Caco-2 (cell line): ENCODE data around the gene CXorf49. TPM values are rescaled to one million over a fixed set of nuclear protein-coding genes. Genes with fewer than 3 reads are reported as not detected.
"Not testable (repeated sequence)": the region's sequence is repeated elsewhere in the genome, so short reads cannot be mapped to it uniquely, and the experiment has no call there.

ENCODE experiments used
- BruUV-seq: library from RNA; stranded (reverse); fragments of 400-500 nt; replicated peaks from 2 replicates; lab custom pipeline; 2021; lab: Mats Ljungman, UMichigan
- CTCF ChIA-PET: fragments of 300-600 bp; sonication (Branson Sonifier 250); formaldehyde crosslinking; loops from one replicate; lab custom pipeline; 2022; ENCODE audit warnings: antibody characterized with exemption; lab: Charles Lee
- POLR2A ChIA-PET: fragments of 300-600 bp; sonication (Branson Sonifier 250); formaldehyde crosslinking; loops from one replicate; lab custom pipeline; 2022; ENCODE audit warnings: antibody characterized with exemption; lab: Charles Lee
- DNase-seq, 2 experiments: peaks; one replicate each; pipeline versions ENCODE4 v3.0.0 to v3.0.0-alpha.2; 2020 to 2022
- H3K27me3 ChIP-seq: replicated peaks from 2 replicates; pipeline ENCODE4 v1.6.0; 2011; ENCODE audit warnings: low read length; ENCODE audit not compliant: control insufficient read depth, insufficient read depth
- H3K36me3 ChIP-seq: 2 replicates; pipeline ENCODE4 v1.5.1; 2011; ENCODE audit warnings: low read length; ENCODE audit not compliant: control insufficient read depth, insufficient read depth
- H3K4me1 ChIP-seq: fragments of 250-450 bp; sonication (Bioruptor Pico); 2 replicates; pipeline ENCODE4 v1.5.1; 2020; ENCODE audit warnings: mild to moderate bottlenecking
- H3K4me3 ChIP-seq: 2 replicates; pipeline ENCODE4 v1.5.1; 2011; ENCODE audit warnings: low read depth, mild to moderate bottlenecking, control low read depth, low read length
- H3K9me3 ChIP-seq: fragments of 250-450 bp; sonication (Bioruptor Pico); 2 replicates; pipeline ENCODE4 v1.5.1; 2020; ENCODE audit warnings: mild to moderate bottlenecking, moderate library complexity
- H3K27ac Mint-ChIP-seq: one replicate; pipeline ENCODE4 v1.8.0; 2022; ENCODE audit warnings: mixed read lengths; ENCODE audit not compliant: unreplicated experiment
- H3K27me3 Mint-ChIP-seq: one replicate; pipeline ENCODE4 v1.8.0; 2022; ENCODE audit warnings: mixed read lengths; ENCODE audit not compliant: insufficient read depth, unreplicated experiment
- H3K36me3 Mint-ChIP-seq: one replicate; pipeline ENCODE4 v1.8.0; 2022; ENCODE audit warnings: mild to moderate bottlenecking, mixed read lengths; ENCODE audit not compliant: insufficient read depth, unreplicated experiment
- H3K4me1 Mint-ChIP-seq: one replicate; pipeline ENCODE4 v1.8.0; 2022; ENCODE audit warnings: low read depth, mixed read lengths; ENCODE audit not compliant: unreplicated experiment
- H3K4me3 Mint-ChIP-seq: one replicate; pipeline ENCODE4 v1.8.0; 2022; ENCODE audit warnings: mild to moderate bottlenecking, moderate library complexity, mixed read lengths; ENCODE audit not compliant: unreplicated experiment
- H3K9me3 Mint-ChIP-seq: one replicate; pipeline ENCODE4 v1.8.0; 2022; ENCODE audit warnings: mixed read lengths; ENCODE audit not compliant: unreplicated experiment
- CTCF ChIP-seq, 2 experiments: fragments of 200-600 bp in 1 of 2; IDR thresholded peaks; 1 replicate in 1 of 2; 2 replicates in 1 of 2; pipeline versions ENCODE4 v1.5.1 to v1.8.0; 2011 to 2022; ENCODE audit warnings: antibody characterized with exemption in 1 of 2, control low read depth in 1 of 2, inconsistent platforms in 1 of 2, low read depth in 1 of 2, low read length in 1 of 2, mild to moderate bottlenecking in 1 of 2, moderate library complexity in 1 of 2; ENCODE audit not compliant: insufficient read depth in 1 of 2, severe bottlenecking in 1 of 2, unreplicated experiment in 1 of 2
- intact Hi-C: fragments of 100-400 bp; cut with micrococcal nuclease; formaldehyde crosslinking; loops from one replicate; pipeline ENCODE4 v1.10.0; 2022; ENCODE audit not compliant: unreplicated experiment
- total RNA-seq: library from RNA; stranded (reverse); gene quantifications from 2 replicates; pipeline ENCODE4 v1.2.3, GENCODE V29; 2022

CXorf49 gene
- total RNA-seq, 1 experiment from 2014 or later, result not detected

- not testable (repeated sequence) for BruUV-seq
Measured at GRCh38 chrX:71675636-71676035, 42.4 kb downstream of the CXorf49 start.

DNA sequence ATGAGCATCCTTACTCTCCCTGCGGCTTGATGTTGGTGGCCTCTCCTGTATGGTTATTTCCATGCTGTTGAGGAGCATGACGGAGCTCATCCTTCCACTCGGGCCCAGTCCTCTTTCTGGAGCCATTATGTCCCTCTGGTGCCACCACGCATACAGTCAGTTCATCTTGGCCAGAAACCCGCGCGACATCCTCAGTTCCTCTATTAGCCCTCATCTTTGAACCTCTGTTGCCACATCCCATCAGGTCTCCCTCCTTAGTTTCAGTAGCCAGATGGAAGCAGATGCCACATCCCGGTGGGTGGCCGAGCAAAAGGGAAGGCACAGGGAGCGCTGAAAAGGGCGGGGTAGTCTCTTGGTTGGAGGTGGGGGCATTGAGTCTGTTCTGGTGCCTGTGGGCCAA lies 46.1 kb downstream of the CXorf49 start:
- Histone ChIP-seq H3K9me3 (no peaks in the 10 kb centered on the region), H3K4me1 (no peaks in the 10 kb centered on the region), H3K4me3 (no peak overlapping the region), H3K36me3 (no peaks in the 10 kb centered on the region), H3K27me3 (no peaks in the 10 kb centered on the region; the same call in 1 of the 2 replicates)
- POLR2A ChIA-PET, result no interaction called here
- Mint-ChIP-seq H3K36me3 (no peaks in the 10 kb centered on the region), H3K27me3 (no peaks in the 10 kb centered on the region), H3K27ac (no peak overlapping the region), H3K4me3 (no peak overlapping the region), H3K4me1 (no peaks in the 10 kb centered on the region), H3K9me3 (peaks cover 8% of the 10 kb centered on the region)
- CTCF ChIA-PET, result no interaction called here
- no peak for TF ChIP-seq CTCF (IDR thresholded peaks at IDR 0.05; ENCODE audit: insufficient read depth in 1 of 2, low read depth in 1 of 2, low read length in 1 of 2, severe bottlenecking in 1 of 2, unreplicated experiment in 1 of 2)
- intact Hi-C loops, result no loop called here
- no peak for DNase-seq
- no TSS peak for BruUV-seq

More at GRCh38 chrX:71675636-71676035, 42.4 kb downstream of the CXorf49 start:
- H3K27ac Mint-ChIP-seq, H3K27me3 Mint-ChIP-seq, H3K9me3 ChIP-seq, H3K36me3 Mint-ChIP-seq, POLR2A ChIA-PET, H3K4me3 Mint-ChIP-seq, H3K4me3 ChIP-seq, intact Hi-C loops, H3K4me1 ChIP-seq, DNase-seq, H3K27me3 ChIP-seq, H3K4me1 Mint-ChIP-seq, CTCF ChIA-PET, H3K9me3 Mint-ChIP-seq, H3K36me3 ChIP-seq: not testable (repeated sequence)

DNA sequence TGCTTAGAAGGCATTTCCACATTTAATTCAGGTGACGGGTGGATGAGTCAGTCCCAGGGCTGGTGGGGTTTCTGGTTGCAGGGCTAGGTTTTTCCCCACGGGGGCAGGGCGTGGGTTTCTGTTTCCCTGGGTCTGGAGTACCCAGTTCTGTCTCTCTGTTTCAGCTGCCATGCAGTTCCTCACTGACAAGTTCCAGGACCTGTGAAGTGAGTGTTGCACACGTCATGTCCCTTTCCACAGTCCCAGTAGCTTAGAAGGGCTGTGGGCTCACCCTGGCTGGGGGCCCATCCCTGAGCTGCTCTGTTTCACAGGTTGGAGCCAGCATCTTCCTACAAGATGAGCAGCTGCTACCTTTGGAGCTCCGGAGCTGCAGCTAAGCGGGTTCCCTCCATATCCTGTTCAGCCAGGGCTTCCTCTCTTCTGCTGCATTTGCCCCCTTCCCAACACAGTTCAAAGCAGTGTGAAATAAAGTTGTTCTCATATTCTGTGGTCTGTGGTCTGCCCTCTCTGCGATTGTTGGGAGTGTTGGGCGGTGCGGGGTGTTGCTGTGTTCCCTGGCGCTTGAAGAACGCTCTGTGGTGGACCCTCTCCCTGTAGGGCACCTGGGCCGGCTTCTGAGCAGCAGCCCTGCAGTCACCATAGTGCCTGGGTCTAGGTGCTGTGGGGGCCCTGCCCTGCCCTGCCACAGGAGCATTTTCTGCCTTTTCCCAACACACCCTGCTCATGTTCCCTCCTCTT lies 46.9 kb downstream of the CXorf49 start:
- no peak overlapping the region for H3K4me3 Mint-ChIP-seq
- no peaks in the 10 kb centered on the region for H3K4me1 Mint-ChIP-seq
- no peaks in the 10 kb centered on the region for H3K27me3 Mint-ChIP-seq
- BruUV-seq, result no TSS peak
- ChIA-PET POLR2A (no interaction called here), CTCF (interaction anchor here (0.6 kb wide), 1 partner anchor 182 kb away, joined by 5 read pairs; no protein-coding TSS in a partner anchor)
- H3K36me3 ChIP-seq, result no peaks in the 10 kb centered on the region
- DNase-seq, result no peak
- no peaks in the 10 kb centered on the region for H3K4me1 ChIP-seq
- H3K9me3 ChIP-seq, result no peaks in the 10 kb centered on the region
- no peak overlapping the region for H3K27ac Mint-ChIP-seq
- peaks cover 8% of the 10 kb centered on the region for H3K9me3 Mint-ChIP-seq
- H3K36me3 Mint-ChIP-seq, result no peaks in the 10 kb centered on the region
- no peaks in the 10 kb centered on the region; the same call in 1 of the 2 replicates for H3K27me3 ChIP-seq
- TF ChIP-seq CTCF (IDR thresholded peaks at IDR 0.05; ENCODE audit: insufficient read depth in 1 of 2, low read depth in 1 of 2, low read length in 1 of 2, severe bottlenecking in 1 of 2, unreplicated experiment in 1 of 2), result no peak
- H3K4me3 ChIP-seq, result no peak overlapping the region
- intact Hi-C loops, result no loop called here
